Measurements from ENCODE around the gene ZBTB34.
"Not testable (repeated sequence)": the region's sequence is repeated elsewhere in the genome, so short reads cannot be mapped to it uniquely, and the experiment has no call there.

Gene ZBTB34, protein sequence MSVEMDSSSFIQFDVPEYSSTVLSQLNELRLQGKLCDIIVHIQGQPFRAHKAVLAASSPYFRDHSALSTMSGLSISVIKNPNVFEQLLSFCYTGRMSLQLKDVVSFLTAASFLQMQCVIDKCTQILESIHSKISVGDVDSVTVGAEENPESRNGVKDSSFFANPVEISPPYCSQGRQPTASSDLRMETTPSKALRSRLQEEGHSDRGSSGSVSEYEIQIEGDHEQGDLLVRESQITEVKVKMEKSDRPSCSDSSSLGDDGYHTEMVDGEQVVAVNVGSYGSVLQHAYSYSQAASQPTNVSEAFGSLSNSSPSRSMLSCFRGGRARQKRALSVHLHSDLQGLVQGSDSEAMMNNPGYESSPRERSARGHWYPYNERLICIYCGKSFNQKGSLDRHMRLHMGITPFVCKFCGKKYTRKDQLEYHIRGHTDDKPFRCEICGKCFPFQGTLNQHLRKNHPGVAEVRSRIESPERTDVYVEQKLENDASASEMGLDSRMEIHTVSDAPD

DNA sequence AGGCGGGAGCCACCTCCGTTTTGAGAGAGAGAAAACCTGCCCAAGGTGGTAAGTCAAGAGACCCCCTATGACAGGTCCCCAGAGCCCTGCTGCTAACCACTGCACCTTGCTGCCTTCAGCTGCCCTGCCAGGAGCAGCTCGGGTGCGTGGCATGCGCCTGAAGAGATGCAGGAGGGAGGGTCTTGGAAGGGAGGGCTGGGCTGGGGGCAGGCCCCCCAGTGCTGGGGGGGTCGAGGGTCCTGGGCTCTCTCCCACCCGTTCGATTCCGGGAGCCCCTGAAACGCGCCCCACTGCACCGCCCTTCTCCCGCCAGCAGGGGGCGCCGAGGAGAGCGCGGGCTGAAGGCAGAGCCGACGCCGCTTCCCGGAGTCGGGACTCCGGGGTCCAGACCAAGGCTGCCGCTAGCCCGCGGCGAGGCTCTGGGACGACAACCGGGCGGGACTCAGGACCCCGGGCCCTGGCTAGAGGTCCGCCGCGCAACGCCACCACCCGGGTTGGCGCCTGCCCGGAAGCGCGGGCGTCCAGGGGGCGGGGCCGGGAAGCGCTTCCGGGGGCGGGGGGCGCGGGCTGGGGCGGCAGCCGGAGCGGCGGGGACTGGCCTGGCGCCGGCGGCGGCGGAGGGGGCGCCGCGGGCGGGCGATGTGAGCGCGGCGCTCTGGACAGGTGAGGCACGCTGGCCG is at the start of gene ZBTB34:
Gene ZBTB34, plus strand, starts transcription at position 563 of the 680 bp plus-strand sequence. CDS start 18,761 bp downstream, outside the sequence.
- DNase-seq (ENCODE audit: low read depth in 1 of 2, low spot score in 1 of 2): peak; percentile 37 to 75
- no peak for TF ChIP-seq JUND (IDR thresholded peaks at IDR 0.05; ENCODE audit: low read depth)
- in situ Hi-C loops (cut with HindIII; ENCODE audit: low pct_unique_long_range_greater_than_20kb, low sequenced_read_pairs): no loop called here

DNA sequence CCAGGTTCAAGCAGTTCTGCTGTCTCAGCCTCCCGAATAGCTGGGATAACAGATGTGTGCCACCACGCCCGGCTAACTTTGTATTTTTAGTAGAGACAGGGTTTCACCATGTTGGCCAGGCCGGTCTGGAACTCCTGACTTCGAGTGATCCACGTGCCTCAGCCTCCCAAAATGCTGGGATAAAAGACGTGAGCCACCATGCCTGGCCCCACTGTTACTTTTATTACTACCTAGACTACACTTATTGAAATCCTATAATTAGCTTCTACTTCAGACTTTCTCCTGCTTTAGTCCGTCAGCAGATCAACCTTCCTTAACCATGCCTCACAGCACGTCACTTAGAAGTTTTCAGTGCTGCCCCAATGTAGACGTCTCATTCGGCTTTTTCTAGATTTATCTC is 47.4 kb upstream of the ZBTB34 start:
- no peak for DNase-seq (ENCODE audit: low read depth in 1 of 2, low spot score in 1 of 2)

DNA sequence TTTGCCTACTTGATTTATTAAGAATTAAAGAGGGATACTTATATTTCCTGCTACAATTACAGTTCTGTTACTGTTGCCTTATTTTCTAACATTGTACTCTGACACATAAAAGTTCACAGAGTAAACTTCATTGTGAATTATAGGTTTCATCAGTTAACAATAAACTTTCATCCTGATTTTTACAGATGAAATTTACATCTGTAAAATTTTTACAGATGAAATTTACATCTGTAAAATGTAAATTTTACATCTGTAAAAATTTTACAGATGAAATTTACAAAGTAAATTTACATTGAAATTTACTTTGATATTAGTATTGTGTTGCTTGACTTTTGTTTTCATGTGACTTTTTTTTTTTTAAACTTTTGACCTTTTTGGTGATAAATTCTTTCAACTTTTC is 46.3 kb upstream of the ZBTB34 start:
- no peak for DNase-seq (ENCODE audit: low read depth in 1 of 2, low spot score in 1 of 2)
- TF ChIP-seq JUND (IDR thresholded peaks at IDR 0.05; ENCODE audit: low read depth): no peak
- in situ Hi-C loops (cut with HindIII; ENCODE audit: low pct_unique_long_range_greater_than_20kb, low sequenced_read_pairs): no loop called here

More for the DNA sequence above, 47.4 kb upstream of the ZBTB34 start:
- in situ Hi-C loops (cut with HindIII; ENCODE audit: low pct_unique_long_range_greater_than_20kb, low sequenced_read_pairs): no loop called here
- no peak for TF ChIP-seq JUND (IDR thresholded peaks at IDR 0.05; ENCODE audit: low read depth)

DNA sequence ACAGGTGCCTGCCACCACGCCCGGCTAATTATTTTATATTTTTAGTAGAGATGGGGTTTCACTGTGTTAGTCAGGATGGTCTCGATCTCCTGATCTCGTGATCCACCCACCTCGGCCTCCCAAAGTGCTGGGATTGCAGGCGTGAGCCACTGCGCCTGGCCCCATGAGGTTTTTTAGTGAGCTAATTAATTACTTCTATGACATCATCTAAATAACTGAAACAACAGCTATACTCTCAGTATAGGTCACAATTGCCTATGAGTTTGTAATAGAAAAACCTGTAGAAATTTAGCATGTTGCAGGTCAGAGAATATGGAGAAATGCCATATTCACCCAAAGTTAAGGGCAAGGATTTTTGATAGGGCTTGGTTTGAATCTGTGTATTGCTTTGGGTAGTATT is 42.8 kb upstream of the ZBTB34 start:
- in situ Hi-C loops (cut with HindIII; ENCODE audit: low pct_unique_long_range_greater_than_20kb, low sequenced_read_pairs); DNase-seq (ENCODE audit: low read depth in 1 of 2, low spot score in 1 of 2): not testable (repeated sequence)

DNA sequence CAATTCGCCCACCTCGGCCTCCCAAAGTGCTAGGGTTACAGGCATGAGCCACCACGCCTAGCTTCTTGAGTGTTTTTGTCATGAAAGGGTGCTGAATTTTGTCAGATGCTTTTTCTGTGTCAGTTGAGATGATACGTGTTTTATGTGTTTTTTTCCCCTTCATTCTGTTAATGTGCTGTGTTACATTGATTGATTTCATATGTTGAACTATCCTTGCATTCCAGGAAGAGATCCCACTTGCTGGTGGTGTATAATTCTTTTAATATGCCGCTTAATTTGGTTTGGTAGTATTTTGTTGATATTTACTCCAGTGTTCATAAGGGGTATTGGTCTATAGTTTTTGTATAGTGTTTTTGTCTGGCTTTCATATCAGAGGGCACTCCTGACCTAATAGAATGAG is 42.0 kb upstream of the ZBTB34 start:
- no peak for TF ChIP-seq JUND (IDR thresholded peaks at IDR 0.05; ENCODE audit: low read depth)
- in situ Hi-C loops (cut with HindIII; ENCODE audit: low pct_unique_long_range_greater_than_20kb, low sequenced_read_pairs): no loop called here
- no peak for DNase-seq (ENCODE audit: low read depth in 1 of 2, low spot score in 1 of 2)

DNA sequence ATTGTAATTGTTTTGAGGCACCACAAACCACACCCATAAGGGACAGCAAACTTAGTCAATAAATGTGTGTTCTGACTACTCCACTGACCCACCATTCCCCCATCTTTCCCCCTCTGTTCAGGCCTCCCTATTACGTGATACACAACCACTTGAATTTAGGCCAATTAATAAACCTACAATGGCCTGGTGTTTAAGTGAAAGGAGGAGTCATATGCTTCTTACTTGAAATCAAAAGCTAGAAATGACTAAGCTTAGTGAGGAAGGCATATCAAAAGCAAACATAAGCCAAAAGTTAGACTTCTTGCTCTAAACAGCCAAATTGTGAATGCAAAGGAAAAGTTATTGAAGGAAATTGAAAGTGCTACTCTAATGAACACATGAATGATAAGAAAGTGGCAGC is 41.0 kb upstream of the ZBTB34 start:
- in situ Hi-C loops (cut with HindIII; ENCODE audit: low pct_unique_long_range_greater_than_20kb, low sequenced_read_pairs): no loop called here
- no peak for DNase-seq (ENCODE audit: low read depth in 1 of 2, low spot score in 1 of 2)
- no peak for TF ChIP-seq JUND (IDR thresholded peaks at IDR 0.05; ENCODE audit: low read depth)

DNA sequence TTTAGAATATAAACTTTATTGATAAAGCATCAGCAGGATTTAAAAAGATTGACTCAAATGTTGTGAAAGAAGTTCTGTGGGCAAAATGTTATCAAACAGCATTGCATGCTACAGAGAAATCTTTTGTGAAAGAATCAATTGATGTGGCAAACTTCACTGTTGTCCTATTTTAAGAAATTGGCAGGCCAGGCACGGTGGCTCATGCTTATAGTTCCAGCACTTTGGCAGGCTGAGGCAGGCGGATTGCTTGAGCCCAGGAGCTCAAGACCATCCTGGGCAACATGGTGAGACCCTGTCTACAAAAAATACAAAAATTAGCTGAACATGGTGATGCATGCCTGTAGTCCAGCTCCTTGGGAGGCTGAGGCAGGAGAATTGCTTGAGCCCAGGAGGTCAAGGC is 38.2 kb upstream of the ZBTB34 start:
- DNase-seq (ENCODE audit: low read depth in 1 of 2, low spot score in 1 of 2): no peak
- no peak for TF ChIP-seq JUND (IDR thresholded peaks at IDR 0.05; ENCODE audit: low read depth)
- in situ Hi-C loops (cut with HindIII; ENCODE audit: low pct_unique_long_range_greater_than_20kb, low sequenced_read_pairs): no loop called here

DNA sequence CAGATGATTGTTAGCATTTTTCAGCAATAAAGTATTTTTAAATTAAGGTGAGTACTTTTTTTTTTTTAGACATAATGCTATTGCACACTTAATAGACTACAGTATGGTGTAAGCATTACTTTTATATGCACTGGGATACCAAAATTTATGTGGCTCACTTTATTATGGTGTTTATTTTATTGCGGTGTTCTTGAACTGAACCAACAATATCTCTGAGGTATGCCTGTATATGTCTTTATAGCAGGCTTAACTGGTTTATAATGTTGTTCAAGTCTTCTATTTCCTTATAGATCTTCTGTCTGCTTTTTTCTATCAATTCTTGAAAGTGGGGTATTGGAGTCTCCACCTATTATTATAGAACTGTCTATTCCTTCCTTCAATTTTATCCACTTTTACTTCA is 37.6 kb upstream of the ZBTB34 start:
- DNase-seq (ENCODE audit: low read depth in 1 of 2, low spot score in 1 of 2): peak in 1 of 2 experiments; percentile 22
- in situ Hi-C loops (cut with HindIII; ENCODE audit: low pct_unique_long_range_greater_than_20kb, low sequenced_read_pairs): no loop called here
- no peak for TF ChIP-seq JUND (IDR thresholded peaks at IDR 0.05; ENCODE audit: low read depth)

DNA sequence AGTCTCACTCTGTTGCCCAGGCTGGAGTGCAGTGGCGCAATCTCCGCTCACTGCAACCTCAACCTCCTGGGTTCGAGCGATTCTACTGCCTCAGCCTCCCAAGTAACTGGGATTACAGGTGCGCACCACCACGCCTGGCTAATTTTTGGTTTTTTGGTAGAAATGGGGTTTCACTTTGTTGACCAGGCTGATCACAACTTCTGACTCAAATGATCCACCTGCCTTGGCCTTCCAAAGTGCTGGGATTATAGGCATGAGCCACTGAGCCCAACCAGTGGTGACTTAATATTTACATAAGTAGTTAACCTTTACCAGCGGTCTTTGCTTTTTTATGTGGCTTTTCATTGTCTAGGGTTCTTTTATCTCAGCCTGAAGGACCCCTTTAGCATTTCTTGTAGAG is 36.4 kb upstream of the ZBTB34 start:
- in situ Hi-C loops (cut with HindIII; ENCODE audit: low pct_unique_long_range_greater_than_20kb, low sequenced_read_pairs): not testable (repeated sequence)

DNA sequence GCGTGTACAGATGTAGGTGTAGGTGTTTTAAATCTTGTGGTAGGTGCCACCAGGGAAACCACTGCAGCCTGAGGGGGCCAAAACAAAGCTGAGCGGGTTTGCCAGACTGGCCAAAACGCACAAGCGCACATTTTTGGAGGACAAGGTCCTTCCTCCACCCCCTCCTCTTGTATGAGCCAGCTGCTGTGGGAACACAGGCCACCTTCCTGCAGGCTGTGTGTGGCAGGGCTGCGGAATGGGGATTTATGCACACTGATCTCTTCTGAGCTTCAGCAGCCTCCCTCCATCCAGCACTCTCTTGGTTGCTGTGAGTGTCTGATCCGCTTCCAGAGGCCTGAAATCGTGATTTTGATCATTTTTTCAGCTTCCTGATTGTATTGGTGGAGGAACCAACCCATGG is 33.2 kb upstream of the ZBTB34 start:
- in situ Hi-C loops (cut with HindIII; ENCODE audit: low pct_unique_long_range_greater_than_20kb, low sequenced_read_pairs): no loop called here
- DNase-seq (ENCODE audit: low read depth in 1 of 2, low spot score in 1 of 2): no peak
- TF ChIP-seq JUND (IDR thresholded peaks at IDR 0.05; ENCODE audit: low read depth): no peak

More for the DNA sequence above, 36.4 kb upstream of the ZBTB34 start:
- DNase-seq (ENCODE audit: low read depth in 1 of 2, low spot score in 1 of 2): not testable (repeated sequence)

DNA sequence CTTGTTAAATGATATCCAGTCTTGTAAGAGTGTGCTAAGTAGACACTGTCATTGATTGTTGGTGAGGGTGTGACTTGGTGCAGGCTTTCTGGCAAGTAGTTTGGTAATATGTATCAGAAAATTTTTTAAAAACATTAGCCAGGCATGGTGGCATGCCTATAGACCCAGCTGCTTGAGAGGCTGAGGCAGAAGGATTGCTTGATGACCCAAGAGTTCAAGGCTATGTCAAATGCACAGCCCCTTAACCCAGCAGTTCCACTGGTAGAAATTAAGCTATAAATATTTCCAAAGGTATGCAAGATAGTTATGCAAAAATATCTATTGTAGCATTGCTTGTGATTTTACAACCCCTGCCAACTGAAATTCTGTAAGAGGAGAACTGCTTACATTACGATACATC is 31.4 kb upstream of the ZBTB34 start:
- DNase-seq (ENCODE audit: low read depth in 1 of 2, low spot score in 1 of 2): no peak
- in situ Hi-C loops (cut with HindIII; ENCODE audit: low pct_unique_long_range_greater_than_20kb, low sequenced_read_pairs): no loop called here
- TF ChIP-seq JUND (IDR thresholded peaks at IDR 0.05; ENCODE audit: low read depth): no peak

DNA sequence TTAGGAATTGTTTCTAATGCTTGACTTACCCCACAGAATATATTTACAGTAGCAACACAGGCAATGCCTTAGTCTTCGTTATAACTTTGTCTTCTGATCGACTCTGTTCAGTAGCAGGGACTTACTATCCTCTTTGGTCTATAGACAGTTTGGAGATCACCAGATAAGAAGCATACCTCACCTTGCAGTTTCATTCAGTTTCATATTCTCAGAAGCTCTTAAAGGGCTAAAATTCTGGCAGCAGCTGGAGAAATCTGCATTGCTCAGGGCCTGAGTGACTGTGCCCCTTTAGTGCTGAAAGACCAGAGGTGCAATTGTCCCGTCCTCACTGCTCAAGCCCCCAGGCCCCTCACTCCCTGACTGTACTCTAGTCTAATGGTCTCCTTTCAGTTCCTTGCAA is 29.6 kb upstream of the ZBTB34 start:
- TF ChIP-seq JUND (IDR thresholded peaks at IDR 0.05; ENCODE audit: low read depth): no peak
- in situ Hi-C loops (cut with HindIII; ENCODE audit: low pct_unique_long_range_greater_than_20kb, low sequenced_read_pairs): no loop called here
- DNase-seq (ENCODE audit: low read depth in 1 of 2, low spot score in 1 of 2): no peak

DNA sequence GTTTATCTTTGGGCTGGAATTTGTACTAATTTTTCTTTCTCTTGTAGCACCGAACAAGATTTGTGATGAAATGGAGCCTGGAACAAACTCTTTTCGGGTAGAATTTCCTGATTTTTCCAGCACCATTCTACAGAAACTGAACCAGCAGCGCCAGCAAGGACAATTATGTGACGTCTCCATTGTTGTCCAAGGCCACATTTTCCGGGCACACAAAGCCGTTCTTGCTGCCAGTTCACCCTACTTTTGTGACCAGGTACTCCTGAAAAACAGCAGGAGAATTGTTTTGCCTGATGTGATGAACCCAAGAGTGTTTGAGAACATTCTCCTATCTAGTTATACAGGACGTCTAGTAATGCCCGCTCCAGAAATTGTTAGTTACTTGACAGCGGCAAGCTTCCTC is 28.0 kb upstream of the ZBTB34 start:
- in situ Hi-C loops (cut with HindIII; ENCODE audit: low pct_unique_long_range_greater_than_20kb, low sequenced_read_pairs): no loop called here
- no peak for TF ChIP-seq JUND (IDR thresholded peaks at IDR 0.05; ENCODE audit: low read depth)

More for the DNA sequence above, 28.0 kb upstream of the ZBTB34 start:
- no peak for DNase-seq (ENCODE audit: low read depth in 1 of 2, low spot score in 1 of 2)

All from T47D (cell line).